Measurements from ENCODE around the gene SH3RF3.

Gene SH3RF3

GRCh38 chr2:109457366-109457765 is 328.4 kb downstream of the SH3RF3 start:
- TF ChIP-seq SPI1 (IDR thresholded peaks at IDR 0.05; ENCODE audit: low read depth, low read length) (no peak), POLR2A (IDR thresholded peaks at IDR 0.05; ENCODE audit: low read depth, low read length) (no peak), PAX5 (IDR thresholded peaks at IDR 0.05; ENCODE audit: insufficient read depth, low read length, severe bottlenecking) (no peak), POU2F2 (IDR thresholded peaks at IDR 0.05; ENCODE audit: low read depth, low read length) (no peak), TAF1 (IDR thresholded peaks at IDR 0.05; ENCODE audit: low read depth, low read length) (no peak), POLR2AphosphoS5 (IDR thresholded peaks at IDR 0.05; ENCODE audit: low read depth, low read length) (no peak)
- FAIRE-seq, result no peak
- no peak for DNase-seq (ENCODE audit: insufficient read length, low spot score)

GRCh38 chr2:109457794-109458193 is 328.8 kb downstream of the SH3RF3 start:
- DNase-seq (ENCODE audit: insufficient read length, low spot score) (no peak), FAIRE-seq (no peak)
- TF ChIP-seq TAF1 (IDR thresholded peaks at IDR 0.05; ENCODE audit: low read depth, low read length) (no peak), SPI1 (IDR thresholded peaks at IDR 0.05; ENCODE audit: low read depth, low read length) (no peak), PAX5 (IDR thresholded peaks at IDR 0.05; ENCODE audit: insufficient read depth, low read length, severe bottlenecking) (no peak), POLR2A (IDR thresholded peaks at IDR 0.05; ENCODE audit: low read depth, low read length) (no peak), POLR2AphosphoS5 (IDR thresholded peaks at IDR 0.05; ENCODE audit: low read depth, low read length) (no peak), POU2F2 (IDR thresholded peaks at IDR 0.05; ENCODE audit: low read depth, low read length) (no peak)

- no peak for TF ChIP-seq POU2F2 (IDR thresholded peaks at IDR 0.05; ENCODE audit: low read depth, low read length)
- no peak for TF ChIP-seq POLR2AphosphoS5 (IDR thresholded peaks at IDR 0.05; ENCODE audit: low read depth, low read length)
- no peak for TF ChIP-seq TAF1 (IDR thresholded peaks at IDR 0.05; ENCODE audit: low read depth, low read length)
- no peak for TF ChIP-seq POLR2A (IDR thresholded peaks at IDR 0.05; ENCODE audit: low read depth, low read length)
- no peak for TF ChIP-seq PAX5 (IDR thresholded peaks at IDR 0.05; ENCODE audit: insufficient read depth, low read length, severe bottlenecking)
- TF ChIP-seq SPI1 (IDR thresholded peaks at IDR 0.05; ENCODE audit: low read depth, low read length), result no peak
- FAIRE-seq, result no peak
- DNase-seq (ENCODE audit: insufficient read length, low spot score), result no peak
Measured at GRCh38 chr2:109458512-109458911, 329.5 kb downstream of the SH3RF3 start.

- DNase-seq (ENCODE audit: insufficient read length, low spot score) (no peak), FAIRE-seq (no peak)
- TF ChIP-seq POLR2AphosphoS5 (IDR thresholded peaks at IDR 0.05; ENCODE audit: low read depth, low read length) (no peak), POLR2A (IDR thresholded peaks at IDR 0.05; ENCODE audit: low read depth, low read length) (no peak), PAX5 (IDR thresholded peaks at IDR 0.05; ENCODE audit: insufficient read depth, low read length, severe bottlenecking) (no peak), SPI1 (IDR thresholded peaks at IDR 0.05; ENCODE audit: low read depth, low read length) (no peak), POU2F2 (IDR thresholded peaks at IDR 0.05; ENCODE audit: low read depth, low read length) (no peak), TAF1 (IDR thresholded peaks at IDR 0.05; ENCODE audit: low read depth, low read length) (no peak)
Measured at GRCh38 chr2:109459485-109459884, 330.5 kb downstream of the SH3RF3 start.

GRCh38 chr2:109460553-109461324 is 331.7 kb downstream of the SH3RF3 start:
- no peak for TF ChIP-seq SPI1 (IDR thresholded peaks at IDR 0.05; ENCODE audit: low read depth, low read length)
- TF ChIP-seq PAX5 (IDR thresholded peaks at IDR 0.05; ENCODE audit: insufficient read depth, low read length, severe bottlenecking), result no peak
- DNase-seq (ENCODE audit: insufficient read length, low spot score) (no peak), FAIRE-seq (no peak)

DNA sequence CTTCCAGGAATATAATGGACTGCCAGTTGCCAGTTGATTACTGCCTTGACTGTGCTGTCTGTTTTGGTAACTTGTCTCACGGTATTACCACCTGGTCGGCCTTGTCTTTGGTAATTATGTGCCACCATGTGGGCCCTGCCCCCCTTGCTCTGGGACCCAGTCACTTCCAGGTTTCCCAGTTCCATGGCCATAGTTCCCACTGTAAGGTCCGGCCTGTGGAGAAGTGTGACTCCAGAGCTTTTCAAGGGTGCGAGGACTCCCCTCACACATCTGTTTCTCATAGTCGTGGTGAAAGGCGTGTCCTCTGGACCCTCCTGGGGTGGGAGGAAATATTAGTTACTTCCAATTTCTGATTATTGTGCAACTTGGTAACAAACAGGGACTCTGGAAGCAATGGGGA is 334.2 kb downstream of the SH3RF3 start:
- no peak for FAIRE-seq
- no peak for TF ChIP-seq SPI1 (IDR thresholded peaks at IDR 0.05; ENCODE audit: low read depth, low read length)
- no peak for TF ChIP-seq TAF1 (IDR thresholded peaks at IDR 0.05; ENCODE audit: low read depth, low read length)
- no peak for TF ChIP-seq POLR2A (IDR thresholded peaks at IDR 0.05; ENCODE audit: low read depth, low read length)
- no peak for TF ChIP-seq POU2F2 (IDR thresholded peaks at IDR 0.05; ENCODE audit: low read depth, low read length)
- TF ChIP-seq POLR2AphosphoS5 (IDR thresholded peaks at IDR 0.05; ENCODE audit: low read depth, low read length), result no peak
- TF ChIP-seq PAX5 (IDR thresholded peaks at IDR 0.05; ENCODE audit: insufficient read depth, low read length, severe bottlenecking), result no peak
- no peak for DNase-seq (ENCODE audit: insufficient read length, low spot score)

DNA sequence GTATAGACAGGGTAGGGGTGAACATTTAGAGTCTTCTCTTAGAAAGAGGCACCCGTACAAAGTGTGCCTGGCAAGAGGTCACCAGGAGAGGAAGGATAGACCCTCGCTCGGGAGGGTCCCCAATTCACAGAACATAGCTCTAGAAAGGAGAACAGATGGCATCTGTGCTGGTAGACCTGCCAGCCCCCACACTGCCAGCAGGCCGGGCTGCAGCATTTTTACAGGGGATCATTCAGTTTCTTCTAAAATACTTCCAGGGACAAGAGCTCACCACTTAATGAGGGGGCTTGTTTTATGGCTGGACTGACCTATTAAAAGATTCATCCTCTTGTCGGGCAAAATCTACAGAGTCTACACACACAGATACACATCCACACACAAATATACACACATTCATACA is 334.9 kb downstream of the SH3RF3 start:
- no peak for FAIRE-seq
- DNase-seq (ENCODE audit: insufficient read length, low spot score), result no peak
- TF ChIP-seq SPI1 (IDR thresholded peaks at IDR 0.05; ENCODE audit: low read depth, low read length) (no peak), PAX5 (IDR thresholded peaks at IDR 0.05; ENCODE audit: insufficient read depth, low read length, severe bottlenecking) (no peak), TAF1 (IDR thresholded peaks at IDR 0.05; ENCODE audit: low read depth, low read length) (no peak), POLR2A (IDR thresholded peaks at IDR 0.05; ENCODE audit: low read depth, low read length) (no peak), POU2F2 (IDR thresholded peaks at IDR 0.05; ENCODE audit: low read depth, low read length) (no peak), POLR2AphosphoS5 (IDR thresholded peaks at IDR 0.05; ENCODE audit: low read depth, low read length) (no peak)

DNA sequence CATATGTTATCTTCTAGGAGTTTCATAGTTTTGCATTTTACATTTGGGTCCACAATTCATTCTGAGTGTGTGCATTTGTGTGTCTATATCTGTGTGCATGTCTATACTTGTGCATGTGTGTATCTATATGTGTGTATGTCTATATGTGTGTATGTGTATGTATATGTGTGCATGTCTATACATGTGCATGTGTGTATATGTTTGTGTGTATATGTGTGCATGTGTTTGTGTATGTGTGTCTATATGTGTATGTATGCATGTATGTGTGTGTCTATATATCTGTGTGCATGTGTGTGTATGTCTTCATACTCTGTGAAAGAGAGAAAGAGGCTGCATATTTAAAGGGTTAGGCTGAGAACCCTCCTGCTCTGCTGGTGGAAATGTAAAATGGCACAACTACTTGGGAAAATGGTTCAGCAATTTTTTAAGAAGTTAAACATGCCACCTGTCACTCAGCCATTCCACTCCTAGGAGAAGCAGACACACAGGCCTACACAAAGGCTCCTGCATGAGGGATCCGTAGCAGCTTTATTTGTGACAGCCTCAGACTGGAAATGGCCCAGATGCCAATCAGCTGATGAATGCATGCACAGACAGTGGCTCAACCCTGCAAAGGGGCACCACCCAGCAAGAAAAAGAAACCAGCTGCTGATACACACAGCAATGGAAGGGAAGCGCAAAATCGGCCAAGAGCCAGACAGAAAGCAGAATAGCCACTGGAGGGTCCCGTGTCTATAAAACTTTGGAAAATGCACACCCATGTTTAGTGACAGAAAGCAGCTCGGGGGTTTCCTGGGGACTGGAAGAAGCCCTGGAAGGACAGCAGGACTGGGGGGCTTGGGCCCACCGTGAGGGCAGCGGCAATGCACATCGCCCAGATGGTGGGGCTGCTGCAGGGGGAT is 337.9 kb downstream of the SH3RF3 start:
- TF ChIP-seq POLR2AphosphoS5 (IDR thresholded peaks at IDR 0.05; ENCODE audit: low read depth, low read length), result no peak
- no peak for TF ChIP-seq POU2F2 (IDR thresholded peaks at IDR 0.05; ENCODE audit: low read depth, low read length)
- no peak for TF ChIP-seq PAX5 (IDR thresholded peaks at IDR 0.05; ENCODE audit: insufficient read depth, low read length, severe bottlenecking)
- TF ChIP-seq POLR2A (IDR thresholded peaks at IDR 0.05; ENCODE audit: low read depth, low read length), result no peak
- TF ChIP-seq TAF1 (IDR thresholded peaks at IDR 0.05; ENCODE audit: low read depth, low read length), result no peak
- TF ChIP-seq SPI1 (IDR thresholded peaks at IDR 0.05; ENCODE audit: low read depth, low read length), result no peak
- no peak for FAIRE-seq
- no peak for DNase-seq (ENCODE audit: insufficient read length, low spot score)

- FAIRE-seq, result no peak
- DNase-seq (ENCODE audit: insufficient read length, low spot score), result no peak
- TF ChIP-seq POU2F2 (IDR thresholded peaks at IDR 0.05; ENCODE audit: low read depth, low read length) (no peak), TAF1 (IDR thresholded peaks at IDR 0.05; ENCODE audit: low read depth, low read length) (no peak), POLR2A (IDR thresholded peaks at IDR 0.05; ENCODE audit: low read depth, low read length) (no peak), PAX5 (IDR thresholded peaks at IDR 0.05; ENCODE audit: insufficient read depth, low read length, severe bottlenecking) (no peak), SPI1 (IDR thresholded peaks at IDR 0.05; ENCODE audit: low read depth, low read length) (no peak), POLR2AphosphoS5 (IDR thresholded peaks at IDR 0.05; ENCODE audit: low read depth, low read length) (no peak)
Measured at GRCh38 chr2:109467701-109468100, 338.7 kb downstream of the SH3RF3 start.
